GM13976 (cell line): ENCODE measurements around the gene DNAL1.

Experiments used
- DNase-seq: peaks from one replicate; pipeline ENCODE4 v3.0.0; 2012; ENCODE audit warnings: low spot score
- in situ Hi-C: fragments of 300-500 bp; cut with MboI; formaldehyde crosslinking; loops from one replicate; pipeline ENCODE4 v1.12.0; 2022; ENCODE audit warnings: low sequenced_read_pairs, mixed read lengths, inconsistent platforms; ENCODE audit not compliant: unreplicated experiment
- TF ChIP-seq, protein P1 (sequence below): IDR thresholded peaks from 2 replicates; pipeline ENCODE4 v1.5.1; 2012; ENCODE audit warnings: borderline replicate concordance, mild to moderate bottlenecking; ENCODE audit not compliant: insufficient read depth; ENCODE audit errors: extremely low read depth, missing control alignments, control extremely low read depth

Gene DNAL1

DNA sequence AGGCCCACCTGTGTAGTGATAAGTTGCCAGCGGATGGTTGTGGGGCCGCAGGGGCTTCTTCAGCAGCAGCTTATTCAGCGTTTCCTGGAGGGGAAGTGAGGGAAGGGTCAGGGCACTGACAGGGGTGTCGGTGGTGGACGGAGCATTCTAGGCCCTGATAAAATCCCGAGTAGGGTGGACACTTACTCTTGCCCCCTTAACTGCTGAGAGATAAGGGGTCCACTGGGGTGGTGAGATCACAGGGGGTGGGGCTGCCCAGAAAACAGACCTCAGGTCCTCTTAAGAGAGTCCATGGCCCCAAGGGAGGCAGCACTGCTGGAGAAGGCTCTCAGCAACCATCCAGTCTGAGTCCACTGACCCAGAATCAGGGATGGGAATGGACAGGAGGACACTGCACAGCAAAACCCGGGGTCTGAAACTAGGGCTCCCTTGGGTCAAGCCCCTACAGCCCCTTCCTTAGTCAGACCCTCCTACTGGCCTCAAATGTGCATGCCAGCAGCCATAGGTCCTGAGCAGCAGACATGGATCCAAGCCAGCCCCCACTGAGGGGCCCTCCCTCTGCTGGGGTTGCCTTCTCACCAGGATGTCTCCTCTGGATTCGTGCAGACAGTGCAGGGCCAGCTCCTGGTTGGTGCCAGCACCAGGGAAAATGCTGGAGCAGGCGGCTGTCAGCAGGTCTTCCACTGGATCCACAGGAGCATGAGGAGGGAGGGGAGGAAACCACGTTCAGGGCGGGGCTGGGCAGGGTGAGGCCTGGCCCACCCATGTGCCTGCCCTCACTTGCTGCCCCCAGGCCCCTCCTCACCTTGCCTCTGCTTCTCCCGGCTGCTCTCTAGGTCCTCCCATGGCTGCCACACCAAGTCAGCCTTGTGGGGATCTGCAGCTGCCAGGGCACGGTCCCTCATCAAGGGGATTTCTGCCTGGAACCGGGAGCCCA is 81.5 kb downstream of the DNAL1 start:
- TF ChIP-seq, protein P1, sequence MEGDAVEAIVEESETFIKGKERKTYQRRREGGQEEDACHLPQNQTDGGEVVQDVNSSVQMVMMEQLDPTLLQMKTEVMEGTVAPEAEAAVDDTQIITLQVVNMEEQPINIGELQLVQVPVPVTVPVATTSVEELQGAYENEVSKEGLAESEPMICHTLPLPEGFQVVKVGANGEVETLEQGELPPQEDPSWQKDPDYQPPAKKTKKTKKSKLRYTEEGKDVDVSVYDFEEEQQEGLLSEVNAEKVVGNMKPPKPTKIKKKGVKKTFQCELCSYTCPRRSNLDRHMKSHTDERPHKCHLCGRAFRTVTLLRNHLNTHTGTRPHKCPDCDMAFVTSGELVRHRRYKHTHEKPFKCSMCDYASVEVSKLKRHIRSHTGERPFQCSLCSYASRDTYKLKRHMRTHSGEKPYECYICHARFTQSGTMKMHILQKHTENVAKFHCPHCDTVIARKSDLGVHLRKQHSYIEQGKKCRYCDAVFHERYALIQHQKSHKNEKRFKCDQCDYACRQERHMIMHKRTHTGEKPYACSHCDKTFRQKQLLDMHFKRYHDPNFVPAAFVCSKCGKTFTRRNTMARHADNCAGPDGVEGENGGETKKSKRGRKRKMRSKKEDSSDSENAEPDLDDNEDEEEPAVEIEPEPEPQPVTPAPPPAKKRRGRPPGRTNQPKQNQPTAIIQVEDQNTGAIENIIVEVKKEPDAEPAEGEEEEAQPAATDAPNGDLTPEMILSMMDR, result no peak
- no peak for DNase-seq
- in situ Hi-C loops, result loop anchor here (5.0 to 25.0 kb wide), 2 partner anchors 101 to 311 kb away; no protein-coding TSS in a partner anchor

DNA sequence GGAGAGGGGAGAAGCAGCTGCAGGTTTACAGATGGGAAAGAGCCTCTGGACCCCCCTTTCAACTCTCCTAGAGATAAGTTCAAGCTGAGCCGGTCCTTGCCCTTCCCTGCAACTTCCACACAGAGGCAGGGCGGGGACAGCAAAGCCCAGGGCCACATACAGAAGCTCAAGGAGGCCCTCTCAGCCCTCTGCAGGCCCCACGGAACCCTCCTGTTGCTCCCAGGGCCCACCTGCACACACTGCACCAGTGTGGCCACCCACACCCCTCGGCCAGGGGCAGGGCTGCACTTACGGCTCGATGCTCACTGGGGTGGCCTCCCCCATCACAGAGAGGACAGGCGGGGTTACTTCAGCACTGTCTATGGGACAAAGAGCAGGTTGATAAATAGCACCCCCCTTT is 82.4 kb downstream of the DNAL1 start:
- in situ Hi-C loops, result loop anchor here (5.0 to 25.0 kb wide), 2 partner anchors 100 to 310 kb away; no protein-coding TSS in a partner anchor
- TF ChIP-seq, protein P1, result no peak
- no peak for DNase-seq

DNA sequence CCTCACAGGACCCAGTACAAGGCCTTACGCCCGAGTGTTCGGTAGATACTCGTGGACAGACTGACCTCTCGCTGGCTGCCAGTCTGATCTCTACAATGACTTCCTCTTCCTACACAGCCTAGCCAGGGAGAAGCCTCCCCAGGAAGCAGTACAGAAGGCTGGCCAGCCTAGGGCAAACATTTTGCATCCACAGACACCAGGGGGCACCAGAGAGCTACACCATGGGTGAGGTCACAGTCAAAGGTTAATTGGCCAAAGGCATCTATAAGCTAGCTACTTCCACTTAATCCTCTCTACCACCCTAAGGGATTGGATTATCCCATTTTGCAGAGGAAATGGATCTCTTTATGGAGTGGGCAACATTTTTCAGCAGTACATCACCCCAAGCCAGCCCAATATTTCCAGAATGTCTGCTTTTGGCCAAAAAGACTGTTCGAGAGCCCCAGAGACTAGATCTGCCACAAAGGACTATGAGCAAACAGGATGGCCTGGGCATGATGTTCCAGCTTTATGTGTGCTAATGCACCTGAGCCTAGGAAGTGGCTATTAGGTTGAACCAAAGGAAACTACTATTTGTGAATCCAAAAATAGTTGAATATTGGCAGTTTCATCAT is 84.0 kb downstream of the DNAL1 start:
- in situ Hi-C loops, result loop anchor here (5.0 to 25.0 kb wide), 2 partner anchors 98 to 308 kb away; no protein-coding TSS in a partner anchor
- peak; percentile 90 for DNase-seq
- TF ChIP-seq, protein P1, result peak; percentile 79

DNA sequence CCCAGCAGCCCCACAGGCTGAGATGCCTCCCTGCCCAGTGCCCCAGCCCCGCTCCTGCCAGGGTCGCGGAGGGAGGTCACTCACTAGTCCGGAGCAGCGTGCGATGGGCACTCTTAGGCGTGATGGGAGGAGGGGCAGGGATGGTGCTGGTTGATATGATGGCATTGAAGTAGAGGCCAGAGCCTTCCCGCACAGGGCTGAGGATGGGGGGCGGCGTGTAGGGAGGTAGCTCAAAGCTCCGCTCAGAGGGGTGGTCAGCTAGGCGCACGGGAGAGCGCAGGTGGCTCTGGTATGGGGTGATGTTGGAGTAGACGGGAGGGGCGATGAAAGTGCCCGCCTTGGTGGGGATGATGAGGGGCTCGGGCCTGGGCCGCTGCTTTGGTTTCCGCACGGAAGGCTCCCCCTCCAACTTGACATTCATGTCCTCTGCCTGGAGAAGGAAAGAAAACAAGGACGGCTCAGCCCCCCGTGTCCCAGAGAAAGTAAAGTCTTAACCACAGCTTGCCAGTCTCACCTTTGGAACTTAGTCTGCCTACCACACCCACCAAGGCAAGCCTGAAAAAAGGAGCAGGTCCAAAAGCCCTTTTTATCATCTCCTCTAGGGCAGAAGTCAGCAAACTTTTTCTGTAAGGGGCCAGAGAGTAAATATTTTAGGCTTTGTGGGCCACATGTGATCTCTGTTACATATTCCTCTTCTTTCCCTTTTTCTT is 84.9 kb downstream of the DNAL1 start:
- TF ChIP-seq, protein P1, result no peak
- in situ Hi-C loops, result loop anchor here (5.0 to 25.0 kb wide), 2 partner anchors 98 to 308 kb away; no protein-coding TSS in a partner anchor
- DNase-seq, result no peak

DNA sequence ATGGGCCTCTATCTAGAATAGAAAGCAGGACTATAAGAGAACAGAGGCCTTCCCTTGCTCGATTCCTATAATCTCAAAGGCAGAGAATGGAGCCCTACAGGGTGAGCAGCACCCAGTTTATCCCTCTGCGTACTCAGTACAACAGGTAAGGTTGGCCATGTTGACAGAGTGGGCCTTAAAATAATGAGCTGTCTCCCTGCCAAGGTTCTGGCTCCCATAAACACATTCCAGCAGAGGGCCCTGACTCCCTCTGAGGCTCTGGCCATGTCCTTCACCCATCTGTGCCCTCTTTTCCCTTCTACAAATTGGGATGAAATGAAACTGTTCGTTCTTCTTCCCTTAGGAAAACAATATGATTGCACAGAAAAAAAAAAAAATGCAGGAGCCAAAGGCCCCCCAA is 86.3 kb downstream of the DNAL1 start:
- TF ChIP-seq, protein P1, result no peak

DNA sequence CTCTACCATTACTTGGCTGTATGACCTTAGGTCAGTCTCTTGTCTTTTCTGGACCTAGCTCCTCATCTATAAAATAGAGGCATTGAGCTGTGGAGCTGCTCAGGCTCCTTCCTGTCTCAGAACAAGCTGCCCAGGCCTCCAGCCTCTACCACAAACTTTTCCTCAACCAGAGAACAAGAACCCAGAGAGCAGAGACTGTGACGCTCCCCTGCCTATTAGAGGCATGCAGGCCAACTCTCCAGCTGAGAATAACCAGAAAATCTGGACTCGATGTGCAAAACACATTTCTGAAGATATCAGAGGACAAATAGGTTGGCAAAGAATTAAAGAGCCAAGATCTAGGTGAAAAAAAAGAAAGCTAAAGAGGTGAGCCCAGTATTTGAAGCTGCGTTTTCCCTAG is 87.2 kb downstream of the DNAL1 start:
- no peak for DNase-seq
- TF ChIP-seq, protein P1, result no peak
- in situ Hi-C loops, result loop anchor here (25.0 kb wide), 1 partner anchor 305 kb away; no protein-coding TSS in a partner anchor

More for the DNA sequence above, 86.3 kb downstream of the DNAL1 start:
- no peak for DNase-seq
- in situ Hi-C loops, result loop anchor here (25.0 kb wide), 1 partner anchor 306 kb away; no protein-coding TSS in a partner anchor
